Posterior vena cava (tissue), 2 donors: ENCODE data around the gene ERBB3. TPM values are rescaled to one million over a fixed set of nuclear protein-coding genes. Genes with fewer than 3 reads are reported as not detected.
"Not testable (repeated sequence)": the region's sequence is repeated elsewhere in the genome, so short reads cannot be mapped to it uniquely, and the experiment has no call there.

ENCODE experiments used
- DNase-seq: peaks from one replicate; pipeline ENCODE4 v3.0.0-alpha.2; 2020; ENCODE audit warnings: low spot score
- intact Hi-C, 2 donors: fragments of 100-400 bp; cut with DNase I; formaldehyde crosslinking; loops; one replicate each; pipeline versions ENCODE4 v1.14.1 to v1.14.2; 2022 to 2023
- total RNA-seq, 2 donors: library from RNA; stranded (reverse); fragmentation: NEBNext Ultra II Directional; extraction: Animal tissue kit (Norgen Biotek cat#: 25700); gene quantifications; one replicate each; pipeline ENCODE4 v1.2.1, GENCODE V29; 2021
- donor health status: DM: yes; HTN: yes; CAD: no.
- donor health status: DM: yes; HTN: yes; CAD: no.

Gene ERBB3
- total RNA-seq, 2 donors from 2014 or later = 0.71 to 1.4 TPM

DNA sequence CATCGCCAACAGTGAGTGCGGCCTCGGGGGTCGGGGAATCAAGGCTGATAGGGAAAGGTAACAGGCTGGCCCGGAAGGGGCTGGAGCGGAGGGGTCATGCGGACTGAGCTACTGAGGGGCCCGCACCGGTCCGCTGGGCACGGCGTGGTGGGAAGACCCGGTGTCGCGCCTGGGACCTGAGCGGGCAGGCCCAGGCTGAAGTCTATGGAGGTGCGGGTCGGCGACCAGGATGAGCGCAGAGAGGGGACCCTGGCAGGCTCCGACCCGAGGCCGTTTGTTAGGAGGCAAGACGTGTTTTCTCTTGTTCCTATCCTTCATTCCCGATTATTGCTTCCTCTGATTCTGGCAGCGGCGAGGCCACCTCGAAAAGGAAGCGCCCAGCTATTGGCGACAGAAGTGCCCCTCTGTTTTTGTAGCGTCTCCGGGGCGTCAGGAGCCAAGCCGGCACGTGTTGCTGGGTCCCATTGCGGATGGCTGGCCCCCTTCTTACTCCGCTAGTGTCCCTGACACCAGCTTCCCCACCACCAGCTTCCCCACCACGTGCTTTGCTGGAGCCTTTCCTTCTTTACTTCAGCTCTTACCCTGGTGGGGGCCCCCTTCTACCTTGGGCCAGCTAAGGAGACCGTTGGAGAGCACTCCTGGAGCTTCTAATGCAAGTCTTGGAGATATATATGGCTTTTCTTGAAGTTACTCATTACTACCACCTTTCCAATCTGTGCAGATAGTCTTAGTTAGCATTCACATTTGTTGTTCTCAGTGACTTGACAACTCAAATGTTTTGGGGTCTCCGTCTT lies 25.0 kb downstream of the ERBB3 start:
- intact Hi-C loops = no loop called here
- DNase-seq = peak; percentile 84

GRCh38 chr12:56105609-56105902 lies 25.6 kb downstream of the ERBB3 start:
- intact Hi-C loops = no loop called here
- no peak for DNase-seq

DNA sequence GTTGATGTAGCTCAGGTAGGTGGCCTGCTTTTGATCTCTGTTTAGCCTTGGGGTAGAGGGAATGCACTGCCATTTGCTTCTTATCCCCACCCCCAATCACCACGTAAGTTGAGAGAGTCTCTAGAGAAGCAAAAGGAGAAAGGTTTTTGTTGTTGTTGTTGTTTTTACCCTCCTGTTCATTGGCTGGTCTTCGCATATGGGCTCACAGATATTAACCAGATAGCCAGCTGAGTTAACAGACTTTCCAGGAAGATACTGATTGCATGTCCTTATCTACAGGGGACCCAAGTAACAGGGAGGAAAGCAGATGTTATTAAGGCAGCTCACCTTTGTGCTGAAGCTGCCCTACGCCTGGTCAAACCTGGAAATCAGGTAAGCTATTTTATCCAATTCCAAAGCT lies 27.3 kb downstream of the ERBB3 start:
- intact Hi-C loops = no loop called here
- DNase-seq = no peak

DNA sequence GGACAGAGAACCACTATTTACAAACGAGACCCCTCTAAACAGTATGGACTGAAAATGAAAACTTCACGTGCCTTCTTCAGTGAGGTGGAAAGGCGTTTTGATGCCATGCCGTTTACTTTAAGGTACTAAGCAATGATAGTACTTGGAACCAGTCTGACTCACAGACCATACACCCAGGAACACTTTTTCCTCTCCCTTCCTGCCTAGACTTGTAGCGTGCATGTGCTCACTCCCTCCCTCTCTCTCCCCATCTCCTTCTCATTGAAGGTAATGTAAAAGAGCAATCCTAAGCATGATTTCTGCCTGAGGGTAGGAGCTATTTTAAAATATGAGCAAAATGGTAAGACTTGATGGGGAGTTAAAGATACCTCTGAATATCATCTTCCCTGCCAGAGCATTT lies 30.6 kb downstream of the ERBB3 start:
- intact Hi-C loops = no loop called here
- no peak for DNase-seq

DNA sequence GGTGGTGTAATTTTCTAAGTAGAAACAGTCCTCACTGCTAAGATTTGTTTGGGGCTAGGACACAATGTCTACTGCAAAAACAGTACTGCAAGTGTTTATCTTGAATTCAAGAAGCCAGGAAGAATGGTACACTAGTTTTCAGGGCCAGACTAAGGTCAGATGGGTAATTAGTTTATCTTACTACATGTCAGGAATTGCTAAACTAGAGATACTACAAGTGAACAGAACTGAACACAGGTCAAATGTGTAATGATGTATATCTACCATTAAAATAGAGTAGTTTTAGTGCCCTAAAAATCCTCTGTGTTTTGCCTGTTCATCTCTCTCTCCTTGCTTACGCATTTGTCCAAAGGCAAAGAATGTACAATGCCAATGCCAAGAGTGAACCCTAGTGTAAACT lies 34.1 kb downstream of the ERBB3 start:
- no peak for DNase-seq
- intact Hi-C loops = no loop called here

DNA sequence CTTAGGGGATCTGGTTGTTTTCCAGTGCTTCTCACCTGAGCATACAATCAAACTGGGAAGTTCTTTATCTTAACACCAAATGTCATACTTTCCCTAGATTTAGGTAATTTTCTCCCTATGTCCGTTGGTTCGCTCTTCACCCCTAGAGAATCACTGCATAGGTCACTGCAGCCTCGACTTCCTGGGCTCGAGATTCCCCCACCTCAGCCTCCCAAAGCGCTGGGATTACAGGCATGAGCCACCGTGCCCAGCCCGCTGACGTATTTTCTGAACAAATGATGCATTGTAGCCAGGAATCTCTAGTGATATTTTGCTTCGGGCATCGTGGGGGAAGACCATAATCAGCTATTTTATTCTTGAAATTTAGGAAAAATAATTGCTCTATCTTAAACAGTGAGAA lies 35.4 kb downstream of the ERBB3 start:
- no peak for DNase-seq
- intact Hi-C loops = no loop called here

DNA sequence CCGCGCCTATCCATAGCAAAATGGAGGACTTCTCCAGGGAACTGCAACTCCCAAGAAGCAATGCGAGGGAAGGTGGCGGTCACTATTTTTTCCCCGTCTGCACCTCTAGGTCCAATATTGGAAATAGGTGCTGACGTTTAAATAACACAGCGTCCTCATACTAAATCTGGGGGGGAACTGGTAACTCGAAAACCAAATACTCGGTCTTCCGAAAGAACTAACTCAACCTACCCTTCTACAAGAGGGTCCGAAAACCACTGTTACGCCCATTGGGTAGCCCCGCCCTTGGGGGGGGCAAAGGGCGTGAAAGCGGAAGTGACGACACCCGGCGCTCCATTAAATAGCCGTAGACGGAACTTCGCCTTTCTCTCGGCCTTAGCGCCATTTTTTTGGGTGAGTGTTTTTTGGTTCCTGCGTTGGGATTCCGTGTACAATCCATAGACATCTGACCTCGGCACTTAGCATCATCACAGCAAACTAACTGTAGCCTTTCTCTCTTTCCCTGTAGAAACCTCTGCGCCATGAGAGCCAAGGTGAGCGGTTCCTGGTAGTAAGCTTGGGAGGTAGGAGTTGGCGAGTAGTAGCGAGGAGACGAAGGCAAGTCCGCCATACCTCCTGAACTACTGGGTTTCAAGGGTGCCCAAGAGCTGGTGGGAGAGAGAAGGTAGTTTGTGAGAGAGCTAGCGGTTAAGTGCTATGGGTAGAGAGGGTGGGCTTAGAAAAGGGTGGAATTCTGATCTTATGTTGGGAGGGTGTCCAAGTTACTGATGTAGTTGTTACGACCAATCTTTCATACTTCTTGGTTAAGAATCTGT lies 36.5 kb downstream of the ERBB3 start, which contains the start of gene RPL41:
TSS of gene RPL41 (plus strand) at position 367 of the 815 bp plus-strand sequence.
- intact Hi-C loops = no loop called here
- DNase-seq = peak; percentile 98

GRCh38 chr12:56117082-56117706 lies 37.2 kb downstream of the ERBB3 start:
- intact Hi-C loops, DNase-seq: not testable (repeated sequence)

DNA sequence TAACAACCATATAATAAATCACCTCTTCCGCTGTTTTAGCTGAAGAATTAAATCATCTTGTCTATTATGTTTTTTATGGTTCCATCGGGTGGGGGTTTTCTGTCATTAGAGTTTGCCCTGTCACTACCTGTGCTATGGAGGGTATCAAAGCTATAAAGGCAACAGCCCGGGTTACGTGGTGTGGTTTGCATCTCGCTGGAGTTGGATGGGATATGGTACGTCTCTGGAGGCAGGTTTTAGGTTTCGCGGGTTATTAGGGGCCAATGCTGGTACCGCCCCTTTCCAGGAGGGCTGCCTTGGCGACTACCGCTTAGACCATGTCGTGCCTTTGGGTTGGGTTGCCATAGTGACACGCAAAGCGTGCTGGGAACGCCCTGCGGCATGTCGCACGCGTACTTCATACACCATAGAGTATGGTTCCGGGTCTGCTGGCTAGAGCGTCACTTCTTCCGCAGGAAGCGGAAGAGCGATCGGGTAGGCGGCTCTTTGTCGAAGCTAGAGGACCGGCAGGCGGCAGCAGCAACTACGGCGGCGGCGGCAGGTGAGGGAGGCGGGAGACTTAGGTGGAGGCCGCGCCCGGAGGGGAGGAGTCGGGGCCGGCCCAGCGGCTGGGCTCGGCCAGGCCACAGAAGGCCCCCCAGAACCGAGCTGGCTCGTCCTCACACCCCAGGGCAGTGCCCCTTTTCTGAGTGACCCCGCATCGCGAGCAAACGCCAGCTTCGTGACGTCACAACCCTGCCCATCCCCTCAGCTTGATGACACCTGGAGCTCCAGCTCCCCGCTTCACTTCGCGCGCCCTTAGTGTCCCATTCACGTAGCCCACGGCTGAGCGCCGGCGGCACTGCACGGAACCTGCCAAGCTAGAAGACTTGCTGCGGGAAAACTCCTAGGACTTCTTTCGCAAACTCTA lies 38.1 kb downstream of the ERBB3 start, which contains the start of gene ZC3H10:
TSS of gene ZC3H10 (plus strand) at position 489 of the 910 bp plus-strand sequence. CDS start 2,297 bp downstream, outside the sequence.
- peak; percentile 99 for DNase-seq
- intact Hi-C loops = loop anchor here in 1 of 2 donors (2.0 kb wide), 1 partner anchor 73 kb away; no protein-coding TSS in a partner anchor

DNA sequence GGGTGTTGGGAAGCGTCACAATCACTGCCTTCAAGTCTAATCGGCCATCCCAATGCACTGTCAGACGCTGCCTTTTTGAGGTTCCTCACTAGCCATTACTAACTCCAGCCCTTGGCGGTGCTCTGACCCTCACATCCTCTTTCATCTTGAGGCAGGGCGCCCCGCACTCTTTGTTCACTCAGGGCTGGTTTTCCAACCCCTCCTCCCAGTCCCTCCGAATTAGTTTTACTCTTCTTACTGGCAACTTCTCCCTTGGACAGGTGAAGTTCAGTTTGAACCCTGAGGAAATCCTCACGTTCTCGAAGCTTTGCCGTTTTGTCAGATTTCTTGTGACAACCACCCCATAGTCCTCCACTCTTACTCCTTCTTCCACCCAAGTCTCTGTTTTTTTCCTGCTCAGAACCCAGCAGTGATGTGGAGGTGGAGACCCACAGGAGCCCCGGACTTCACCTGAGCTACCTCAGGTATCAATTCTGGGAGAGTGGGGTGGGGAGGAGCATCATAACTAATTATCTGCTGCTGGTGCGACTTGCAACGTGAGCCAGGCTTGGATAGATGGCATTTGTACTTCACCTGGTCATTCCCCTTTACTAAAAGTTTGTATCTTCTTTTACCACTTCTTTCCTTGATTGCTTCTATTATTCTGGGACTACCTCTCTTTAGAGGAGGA lies 38.9 kb downstream of the ERBB3 start:
- DNase-seq = no peak
- intact Hi-C loops = loop anchor here in 1 of 2 donors (2.0 kb wide), 1 partner anchor 72 kb away; no protein-coding TSS in a partner anchor

DNA sequence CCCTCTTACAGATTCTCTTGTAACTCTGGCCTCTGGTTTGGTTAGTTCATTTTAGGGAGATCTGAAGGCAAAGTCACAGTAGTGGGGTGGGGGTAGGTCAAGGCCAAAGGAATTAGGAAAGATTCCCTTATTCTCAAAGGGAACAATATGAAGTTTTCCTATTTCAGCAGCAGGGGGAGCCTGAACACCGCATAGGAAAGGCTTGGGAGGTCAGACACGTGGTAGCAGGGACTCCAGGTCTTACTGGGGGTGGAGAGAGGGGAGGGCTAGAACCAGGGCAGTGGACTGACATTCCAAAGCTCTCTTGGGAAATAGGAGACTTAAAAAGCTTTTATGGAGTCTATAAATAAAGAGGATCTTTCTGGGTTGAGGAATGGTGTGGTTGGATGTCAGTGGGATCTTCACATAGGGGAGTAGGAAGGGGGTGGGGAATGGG lies 39.4 kb downstream of the ERBB3 start:
- intact Hi-C loops = loop anchor here in 1 of 2 donors (2.0 kb wide), 1 partner anchor 71 kb away; no protein-coding TSS in a partner anchor
- DNase-seq = no peak

- DNase-seq = no peak
- intact Hi-C loops = no loop called here
Measured at GRCh38 chr12:56120158-56120846, 40.3 kb downstream of the ERBB3 start.

GRCh38 chr12:56121204-56121870 lies 41.4 kb downstream of the ERBB3 start:
- intact Hi-C loops = no loop called here
- DNase-seq = no peak

- no peak for DNase-seq
- intact Hi-C loops = no loop called here
Measured at GRCh38 chr12:56122637-56123036, 42.7 kb downstream of the ERBB3 start.

DNA sequence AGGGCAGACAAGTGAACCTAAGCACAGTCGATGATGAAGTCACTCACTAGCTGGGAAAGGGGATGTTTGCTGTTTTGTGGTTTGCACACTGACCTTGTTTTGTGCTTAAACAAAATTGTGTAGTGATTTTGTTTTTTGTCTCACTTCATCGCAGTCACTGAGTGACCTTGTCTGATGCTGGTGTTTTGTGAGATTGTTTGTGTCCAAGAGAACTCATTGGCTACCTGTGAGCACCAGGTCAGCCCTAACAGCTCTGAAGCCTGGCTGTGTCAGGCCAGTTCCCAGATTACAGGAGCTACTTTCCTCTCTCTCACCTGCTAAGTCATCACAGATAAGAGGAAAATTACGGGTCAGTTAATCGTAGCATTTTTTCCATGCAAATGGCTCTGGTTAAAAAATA lies 44.2 kb downstream of the ERBB3 start:
- intact Hi-C loops = loop anchor here in 1 of 2 donors (2.0 kb wide), 1 partner anchor 35 kb away; the partner anchor contains the start of gene MYL6
- DNase-seq = no peak

DNA sequence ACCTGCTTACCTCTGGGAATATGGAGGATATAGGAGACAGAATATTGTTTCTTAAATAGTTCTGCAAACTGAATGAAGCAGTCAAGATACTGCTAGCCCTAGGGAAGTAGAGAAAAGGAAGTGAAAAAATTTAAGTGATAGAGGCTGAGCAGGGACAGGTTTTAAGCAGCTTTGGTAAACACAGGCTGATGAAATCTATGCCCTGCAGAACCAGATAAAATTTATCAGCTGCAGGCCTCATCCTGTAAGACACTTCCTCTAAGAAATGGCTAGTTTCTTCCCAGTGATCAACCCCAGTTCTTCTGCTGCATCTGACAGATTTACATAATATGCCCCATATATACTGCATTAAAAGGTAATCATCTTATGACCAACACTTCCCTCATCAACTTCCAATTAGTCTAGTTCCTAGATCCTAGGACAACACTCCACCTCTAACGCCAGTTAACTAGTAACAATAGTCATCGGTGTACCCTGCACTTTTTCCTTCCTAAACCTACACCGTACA lies 46.8 kb downstream of the ERBB3 start:
- no peak for DNase-seq
- intact Hi-C loops = no loop called here

DNA sequence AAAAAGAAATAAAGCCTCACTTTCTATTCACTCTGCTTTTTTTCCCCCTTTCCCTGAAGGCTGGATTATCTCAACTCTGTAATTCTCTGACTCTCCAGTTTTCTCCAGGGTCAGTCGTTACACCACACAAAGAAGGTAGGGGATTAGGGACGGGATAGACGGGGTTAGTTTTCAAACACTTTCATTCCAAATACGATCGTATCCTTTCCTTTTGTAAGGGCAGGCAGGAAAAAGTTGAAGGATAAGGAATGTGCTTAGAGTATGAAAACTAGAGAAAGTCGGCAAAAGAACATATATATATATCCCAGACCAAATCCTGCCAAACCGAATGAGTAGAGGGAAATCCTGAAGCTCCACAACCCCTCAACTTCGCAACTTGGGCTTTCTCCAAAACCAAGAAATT lies 47.5 kb downstream of the ERBB3 start:
- DNase-seq = no peak
- intact Hi-C loops = no loop called here
